HEK293 (cell line): ENCODE data around the gene ESRRA.

Experiments used
- GLI2 ChIP-seq: fragments of 450-650 bp; formaldehyde crosslinking; IDR thresholded peaks from 2 replicates; pipeline ENCODE4; 2017; ENCODE audit warnings: missing biosample characterization, missing genetic modification characterization, low read depth, borderline replicate concordance
- IKZF3 ChIP-seq: fragments of 450-650 bp; IDR thresholded peaks from 2 replicates; pipeline ENCODE4 v1.5.0; 2018; ENCODE audit warnings: missing biosample characterization, mild to moderate bottlenecking, missing genetic modification characterization, moderate library complexity
- TRIM28 ChIP-seq: IDR thresholded peaks from 2 replicates; pipeline ENCODE4 v1.6.1; 2011; ENCODE audit warnings: low read length, control low read depth, borderline replicate concordance
- YY2 ChIP-seq: fragments of 450-650 bp; formaldehyde crosslinking; IDR thresholded peaks from 2 replicates; pipeline ENCODE4 v1.5.1; 2016; ENCODE audit warnings: missing biosample characterization, missing genetic modification characterization
- ZBTB1 ChIP-seq: fragments of 450-650 bp; formaldehyde crosslinking; IDR thresholded peaks from 2 replicates; pipeline ENCODE4 v1.5.1; 2016; ENCODE audit warnings: missing biosample characterization, missing genetic modification characterization
- ZFP41 ChIP-seq: fragments of 450-650 bp; formaldehyde crosslinking; IDR thresholded peaks from 2 replicates; pipeline ENCODE4 v1.5.1; 2016; ENCODE audit warnings: missing biosample characterization, missing genetic modification characterization, borderline replicate concordance
- ZIC2 ChIP-seq: fragments of 450-650 bp; formaldehyde crosslinking; IDR thresholded peaks from 2 replicates; pipeline ENCODE4 v1.5.1; 2016; ENCODE audit warnings: missing biosample characterization, missing genetic modification characterization
- ZNF112 ChIP-seq: fragments of 450-650 bp; formaldehyde crosslinking; IDR thresholded peaks from 2 replicates; pipeline ENCODE4 v1.5.0; 2017; ENCODE audit warnings: missing biosample characterization, missing genetic modification characterization
- ZNF121 ChIP-seq: fragments of 450-650 bp; formaldehyde crosslinking; IDR thresholded peaks from 2 replicates; pipeline ENCODE4 v1.5.1; 2016; ENCODE audit warnings: missing biosample characterization, missing genetic modification characterization
- ZNF132 ChIP-seq: fragments of 450-650 bp; formaldehyde crosslinking; IDR thresholded peaks from 2 replicates; pipeline ENCODE4 v1.5.1; 2017; ENCODE audit warnings: missing biosample characterization, missing genetic modification characterization, borderline replicate concordance
- ZNF138 ChIP-seq: fragments of 450-650 bp; formaldehyde crosslinking; IDR thresholded peaks from 2 replicates; pipeline ENCODE4 v1.5.1; 2016; ENCODE audit warnings: missing biosample characterization, missing genetic modification characterization, borderline replicate concordance
- ZNF140 ChIP-seq: fragments of 450-650 bp; formaldehyde crosslinking; IDR thresholded peaks from 2 replicates; pipeline ENCODE4 v1.5.1; 2016; ENCODE audit warnings: missing biosample characterization, missing genetic modification characterization
- ZNF146 ChIP-seq: fragments of 450-650 bp; formaldehyde crosslinking; IDR thresholded peaks from 2 replicates; pipeline ENCODE4 v1.5.1; 2016; ENCODE audit warnings: missing biosample characterization, missing genetic modification characterization
- ZNF221 ChIP-seq: fragments of 450-650 bp; formaldehyde crosslinking; IDR thresholded peaks from 2 replicates; pipeline ENCODE4 v1.5.1; 2017; ENCODE audit warnings: missing biosample characterization, missing genetic modification characterization, borderline replicate concordance
- ZNF223 ChIP-seq: fragments of 450-650 bp; formaldehyde crosslinking; IDR thresholded peaks from 2 replicates; pipeline ENCODE4 v1.5.1; 2016; ENCODE audit warnings: missing biosample characterization, missing genetic modification characterization
- ZNF311 ChIP-seq: fragments of 450-650 bp; formaldehyde crosslinking; IDR thresholded peaks from 2 replicates; pipeline ENCODE4 v1.5.1; 2017; ENCODE audit warnings: missing biosample characterization, missing genetic modification characterization, borderline replicate concordance
- ZNF335 ChIP-seq: fragments of 450-650 bp; formaldehyde crosslinking; conservative IDR thresholded peaks from 2 replicates; pipeline ENCODE4 v1.5.1; 2016; ENCODE audit warnings: missing biosample characterization, missing genetic modification characterization
- ZNF391 ChIP-seq: fragments of 450-650 bp; formaldehyde crosslinking; IDR thresholded peaks from 2 replicates; pipeline ENCODE4 v1.5.1; 2016; ENCODE audit warnings: low read depth, missing biosample characterization, missing genetic modification characterization, borderline replicate concordance
- ZNF404 ChIP-seq: fragments of 450-650 bp; formaldehyde crosslinking; IDR thresholded peaks from 2 replicates; pipeline ENCODE4 v1.5.1; 2017; ENCODE audit warnings: missing biosample characterization, missing genetic modification characterization
- ZNF521 ChIP-seq: fragments of 450-650 bp; formaldehyde crosslinking; IDR thresholded peaks from 2 replicates; pipeline ENCODE4 v1.5.1; 2017; ENCODE audit warnings: missing biosample characterization, mild to moderate bottlenecking, missing genetic modification characterization
- ZNF621 ChIP-seq: fragments of 450-650 bp; formaldehyde crosslinking; IDR thresholded peaks from 2 replicates; pipeline ENCODE4 v1.5.1; 2017; ENCODE audit warnings: missing biosample characterization, missing genetic modification characterization
- ZNF624 ChIP-seq: fragments of 450-650 bp; formaldehyde crosslinking; IDR thresholded peaks from 2 replicates; pipeline ENCODE4 v1.5.1; 2017; ENCODE audit warnings: missing biosample characterization, missing genetic modification characterization
- ZNF658 ChIP-seq: fragments of 450-650 bp; formaldehyde crosslinking; IDR thresholded peaks from 2 replicates; pipeline ENCODE4; 2016; ENCODE audit warnings: missing biosample characterization, missing genetic modification characterization
- ZNF660 ChIP-seq: fragments of 450-650 bp; IDR thresholded peaks from 2 replicates; pipeline ENCODE4 v1.5.1; 2018; ENCODE audit warnings: missing biosample characterization, mild to moderate bottlenecking, missing genetic modification characterization
- ZNF76 ChIP-seq: fragments of 450-650 bp; formaldehyde crosslinking; IDR thresholded peaks from 2 replicates; pipeline ENCODE4; 2016; ENCODE audit warnings: low read depth, missing biosample characterization, missing genetic modification characterization, borderline replicate concordance
- ZNF785 ChIP-seq: fragments of 450-650 bp; formaldehyde crosslinking; IDR thresholded peaks from 2 replicates; pipeline ENCODE4 v1.5.1; 2016; ENCODE audit warnings: missing biosample characterization, missing genetic modification characterization
- TF ChIP-seq, protein P1 (sequence below): fragments of 450-650 bp; formaldehyde crosslinking; IDR thresholded peaks from 2 replicates; pipeline ENCODE4 v1.5.1; 2016; ENCODE audit warnings: missing biosample characterization, missing genetic modification characterization, borderline replicate concordance
- TF ChIP-seq, protein P2 (sequence below): fragments of 450-650 bp; formaldehyde crosslinking; IDR thresholded peaks from 2 replicates; pipeline ENCODE4 v1.5.1; 2016; ENCODE audit warnings: missing biosample characterization, missing genetic modification characterization
- TF ChIP-seq, protein P3 (sequence below): fragments of 450-650 bp; formaldehyde crosslinking; IDR thresholded peaks from 2 replicates; pipeline ENCODE4 v1.5.1; 2016; ENCODE audit warnings: missing biosample characterization, missing genetic modification characterization
- TF ChIP-seq, protein P4 (sequence below): fragments of 450-650 bp; formaldehyde crosslinking; optimal IDR thresholded peaks from 2 replicates; pipeline ENCODE3; 2016; ENCODE audit warnings: missing biosample characterization, mild to moderate bottlenecking, missing genetic modification characterization

The ESRRA gene

DNA sequence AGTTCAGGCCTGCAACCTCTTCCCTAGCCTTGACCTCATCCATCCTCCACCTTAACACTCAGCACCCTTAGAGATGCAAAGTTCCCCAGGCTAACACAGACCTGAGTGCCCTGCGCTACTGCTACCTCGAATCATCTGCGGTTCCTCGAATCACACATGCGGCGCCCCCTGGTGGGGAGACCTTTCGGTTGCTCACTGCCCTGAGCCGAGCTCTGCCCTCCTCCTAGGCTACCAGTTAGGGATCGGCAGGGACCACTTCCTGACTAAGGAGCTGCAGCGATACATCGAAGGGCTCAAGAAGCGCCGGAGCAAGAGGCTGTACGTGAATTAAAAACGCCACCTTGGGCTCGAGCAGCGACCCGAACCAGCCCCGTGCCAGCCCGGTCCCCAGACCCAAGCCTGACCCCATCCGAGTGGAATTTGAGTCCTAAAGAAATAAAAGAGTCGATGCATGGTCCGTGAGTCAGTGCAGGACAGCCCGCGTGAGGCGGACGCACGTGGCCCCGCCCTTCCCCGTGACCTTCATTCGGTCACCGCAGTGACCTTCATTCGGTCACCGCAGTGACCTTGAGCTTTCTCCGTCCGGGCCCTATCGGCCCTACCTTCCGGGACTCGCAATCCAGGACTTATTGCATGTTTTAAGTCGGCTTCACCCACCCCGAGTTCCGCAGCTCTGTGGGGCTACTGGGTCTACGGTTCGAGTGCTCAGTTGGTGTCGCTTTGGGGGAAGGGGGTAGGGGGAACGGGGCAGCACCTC lies 830 bp upstream of the ESRRA start (continued):
- TF ChIP-seq, protein P1, sequence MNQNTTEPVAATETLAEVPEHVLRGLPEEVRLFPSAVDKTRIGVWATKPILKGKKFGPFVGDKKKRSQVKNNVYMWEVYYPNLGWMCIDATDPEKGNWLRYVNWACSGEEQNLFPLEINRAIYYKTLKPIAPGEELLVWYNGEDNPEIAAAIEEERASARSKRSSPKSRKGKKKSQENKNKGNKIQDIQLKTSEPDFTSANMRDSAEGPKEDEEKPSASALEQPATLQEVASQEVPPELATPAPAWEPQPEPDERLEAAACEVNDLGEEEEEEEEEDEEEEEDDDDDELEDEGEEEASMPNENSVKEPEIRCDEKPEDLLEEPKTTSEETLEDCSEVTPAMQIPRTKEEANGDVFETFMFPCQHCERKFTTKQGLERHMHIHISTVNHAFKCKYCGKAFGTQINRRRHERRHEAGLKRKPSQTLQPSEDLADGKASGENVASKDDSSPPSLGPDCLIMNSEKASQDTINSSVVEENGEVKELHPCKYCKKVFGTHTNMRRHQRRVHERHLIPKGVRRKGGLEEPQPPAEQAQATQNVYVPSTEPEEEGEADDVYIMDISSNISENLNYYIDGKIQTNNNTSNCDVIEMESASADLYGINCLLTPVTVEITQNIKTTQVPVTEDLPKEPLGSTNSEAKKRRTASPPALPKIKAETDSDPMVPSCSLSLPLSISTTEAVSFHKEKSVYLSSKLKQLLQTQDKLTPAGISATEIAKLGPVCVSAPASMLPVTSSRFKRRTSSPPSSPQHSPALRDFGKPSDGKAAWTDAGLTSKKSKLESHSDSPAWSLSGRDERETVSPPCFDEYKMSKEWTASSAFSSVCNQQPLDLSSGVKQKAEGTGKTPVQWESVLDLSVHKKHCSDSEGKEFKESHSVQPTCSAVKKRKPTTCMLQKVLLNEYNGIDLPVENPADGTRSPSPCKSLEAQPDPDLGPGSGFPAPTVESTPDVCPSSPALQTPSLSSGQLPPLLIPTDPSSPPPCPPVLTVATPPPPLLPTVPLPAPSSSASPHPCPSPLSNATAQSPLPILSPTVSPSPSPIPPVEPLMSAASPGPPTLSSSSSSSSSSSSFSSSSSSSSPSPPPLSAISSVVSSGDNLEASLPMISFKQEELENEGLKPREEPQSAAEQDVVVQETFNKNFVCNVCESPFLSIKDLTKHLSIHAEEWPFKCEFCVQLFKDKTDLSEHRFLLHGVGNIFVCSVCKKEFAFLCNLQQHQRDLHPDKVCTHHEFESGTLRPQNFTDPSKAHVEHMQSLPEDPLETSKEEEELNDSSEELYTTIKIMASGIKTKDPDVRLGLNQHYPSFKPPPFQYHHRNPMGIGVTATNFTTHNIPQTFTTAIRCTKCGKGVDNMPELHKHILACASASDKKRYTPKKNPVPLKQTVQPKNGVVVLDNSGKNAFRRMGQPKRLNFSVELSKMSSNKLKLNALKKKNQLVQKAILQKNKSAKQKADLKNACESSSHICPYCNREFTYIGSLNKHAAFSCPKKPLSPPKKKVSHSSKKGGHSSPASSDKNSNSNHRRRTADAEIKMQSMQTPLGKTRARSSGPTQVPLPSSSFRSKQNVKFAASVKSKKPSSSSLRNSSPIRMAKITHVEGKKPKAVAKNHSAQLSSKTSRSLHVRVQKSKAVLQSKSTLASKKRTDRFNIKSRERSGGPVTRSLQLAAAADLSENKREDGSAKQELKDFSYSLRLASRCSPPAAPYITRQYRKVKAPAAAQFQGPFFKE (tag by site-specific recombination), result no peak
- TF ChIP-seq, protein P2, sequence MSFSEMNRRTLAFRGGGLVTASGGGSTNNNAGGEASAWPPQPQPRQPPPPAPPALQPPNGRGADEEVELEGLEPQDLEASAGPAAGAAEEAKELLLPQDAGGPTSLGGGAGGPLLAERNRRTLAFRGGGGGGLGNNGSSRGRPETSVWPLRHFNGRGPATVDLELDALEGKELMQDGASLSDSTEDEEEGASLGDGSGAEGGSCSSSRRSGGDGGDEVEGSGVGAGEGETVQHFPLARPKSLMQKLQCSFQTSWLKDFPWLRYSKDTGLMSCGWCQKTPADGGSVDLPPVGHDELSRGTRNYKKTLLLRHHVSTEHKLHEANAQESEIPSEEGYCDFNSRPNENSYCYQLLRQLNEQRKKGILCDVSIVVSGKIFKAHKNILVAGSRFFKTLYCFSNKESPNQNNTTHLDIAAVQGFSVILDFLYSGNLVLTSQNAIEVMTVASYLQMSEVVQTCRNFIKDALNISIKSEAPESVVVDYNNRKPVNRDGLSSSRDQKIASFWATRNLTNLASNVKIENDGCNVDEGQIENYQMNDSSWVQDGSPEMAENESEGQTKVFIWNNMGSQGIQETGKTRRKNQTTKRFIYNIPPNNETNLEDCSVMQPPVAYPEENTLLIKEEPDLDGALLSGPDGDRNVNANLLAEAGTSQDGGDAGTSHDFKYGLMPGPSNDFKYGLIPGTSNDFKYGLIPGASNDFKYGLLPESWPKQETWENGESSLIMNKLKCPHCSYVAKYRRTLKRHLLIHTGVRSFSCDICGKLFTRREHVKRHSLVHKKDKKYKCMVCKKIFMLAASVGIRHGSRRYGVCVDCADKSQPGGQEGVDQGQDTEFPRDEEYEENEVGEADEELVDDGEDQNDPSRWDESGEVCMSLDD, result peak; percentile 21; the same call in 1 of the 2 replicates
- TF ChIP-seq ZNF112, result no peak
- TF ChIP-seq ZNF146 (tag by site-specific recombination), result no peak
- TF ChIP-seq ZNF621 (tag by site-specific recombination), result no peak
- peak; percentile 84 for TF ChIP-seq ZNF335
- TF ChIP-seq ZNF76 (tag by site-specific recombination), result no peak; the same call in 1 of the 2 replicates
- no peak for TF ChIP-seq ZNF138 (tag by site-specific recombination)
- TF ChIP-seq ZIC2, result no peak
- TF ChIP-seq, protein P3, sequence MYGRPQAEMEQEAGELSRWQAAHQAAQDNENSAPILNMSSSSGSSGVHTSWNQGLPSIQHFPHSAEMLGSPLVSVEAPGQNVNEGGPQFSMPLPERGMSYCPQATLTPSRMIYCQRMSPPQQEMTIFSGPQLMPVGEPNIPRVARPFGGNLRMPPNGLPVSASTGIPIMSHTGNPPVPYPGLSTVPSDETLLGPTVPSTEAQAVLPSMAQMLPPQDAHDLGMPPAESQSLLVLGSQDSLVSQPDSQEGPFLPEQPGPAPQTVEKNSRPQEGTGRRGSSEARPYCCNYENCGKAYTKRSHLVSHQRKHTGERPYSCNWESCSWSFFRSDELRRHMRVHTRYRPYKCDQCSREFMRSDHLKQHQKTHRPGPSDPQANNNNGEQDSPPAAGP (tag by site-specific recombination), result no peak
- TF ChIP-seq ZNF660, result no peak; the same call in 1 of the 2 replicates
- TF ChIP-seq, protein P4, sequence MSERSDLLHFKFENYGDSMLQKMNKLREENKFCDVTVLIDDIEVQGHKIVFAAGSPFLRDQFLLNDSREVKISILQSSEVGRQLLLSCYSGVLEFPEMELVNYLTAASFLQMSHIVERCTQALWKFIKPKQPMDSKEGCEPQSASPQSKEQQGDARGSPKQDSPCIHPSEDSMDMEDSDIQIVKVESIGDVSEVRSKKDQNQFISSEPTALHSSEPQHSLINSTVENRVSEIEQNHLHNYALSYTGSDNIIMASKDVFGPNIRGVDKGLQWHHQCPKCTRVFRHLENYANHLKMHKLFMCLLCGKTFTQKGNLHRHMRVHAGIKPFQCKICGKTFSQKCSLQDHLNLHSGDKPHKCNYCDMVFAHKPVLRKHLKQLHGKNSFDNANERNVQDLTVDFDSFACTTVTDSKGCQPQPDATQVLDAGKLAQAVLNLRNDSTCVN (tag by site-specific recombination), result peak; percentile 37
- 0 out of 2 replicates have a peak, but pooled peaks have one; percentile 24 for TF ChIP-seq TRIM28
- TF ChIP-seq ZNF391 (tag by site-specific recombination), result no peak
- no peak for TF ChIP-seq ZNF658
- no peak for TF ChIP-seq ZNF132 (tag by site-specific recombination)
- TF ChIP-seq ZFP41, result no peak
- TF ChIP-seq ZNF624 (tag by site-specific recombination), result no peak
- no peak for TF ChIP-seq ZNF221
- no peak for TF ChIP-seq GLI2 (tag by site-specific recombination)
- no peak for TF ChIP-seq ZNF121 (tag by site-specific recombination)
- no peak for TF ChIP-seq ZNF223
- peak; percentile 57; the same call in 1 of the 2 replicates for TF ChIP-seq IKZF3 (tag by site-specific recombination)
- TF ChIP-seq ZNF311 (tag by site-specific recombination), result no peak
- no peak for TF ChIP-seq ZNF140 (tag by site-specific recombination)
- no peak for TF ChIP-seq YY2 (tag by site-specific recombination)
- TF ChIP-seq ZNF785, result no peak
- TF ChIP-seq ZNF521 (tag by site-specific recombination), result no peak
- TF ChIP-seq ZNF404, result no peak
- TF ChIP-seq ZBTB1 (tag by site-specific recombination), result no peak
